ENCODE measurements around the gene RNF187. TPM values are rescaled to one million over a fixed set of nuclear protein-coding genes. Genes with fewer than 3 reads are reported as not detected.
"Not testable (repeated sequence)": the region's sequence is repeated elsewhere in the genome, so short reads cannot be mapped to it uniquely, and the experiment has no call there.

RNF187 gene
- total RNA-seq, 1 experiment from 2014 or later = 137 TPM

DNA sequence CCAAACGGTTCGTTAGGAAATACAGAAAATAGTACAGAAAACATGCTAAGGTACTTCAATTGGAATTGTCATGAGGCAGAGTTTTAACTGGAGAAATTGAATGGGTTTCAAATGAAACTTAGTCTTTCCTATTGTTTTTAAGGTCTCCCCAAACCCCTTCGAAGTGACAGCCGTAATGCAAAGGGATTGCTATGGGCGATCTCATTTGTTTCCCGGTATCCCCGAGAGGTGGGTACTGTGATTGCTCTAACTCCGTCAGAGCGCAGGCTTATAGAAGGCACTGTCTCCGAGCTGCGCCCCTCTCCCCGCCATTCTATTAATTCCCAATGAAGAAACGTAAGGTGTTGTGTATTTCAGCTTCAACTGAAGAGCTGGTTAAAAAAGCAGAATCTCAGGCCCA, 22.0 kb upstream of the RNF187 start:
- no peaks in the 10 kb centered on the region for H3K36me3 ChIP-seq (ENCODE audit: control insufficient read depth in 1 of 2, insufficient read depth in 2 of 2, low read length in 2 of 2)
- H3K4me2 ChIP-seq (ENCODE audit: low read length) = no peak overlapping the region
- H3K27me3 ChIP-seq (ENCODE audit: insufficient read depth, low read length) = peaks cover 6% of the 10 kb centered on the region; the same call in 1 of the 2 replicates
- H3K9me2 ChIP-seq (ENCODE audit: insufficient read depth) = no peaks in the 10 kb centered on the region
- H3K27ac ChIP-seq (ENCODE audit: low read depth, low read length) = no peak overlapping the region
- peaks cover 4 to 6% of the 10 kb centered on the region in 2 experiments; a peak in 2 of 4 replicates for H3K4me1 ChIP-seq (ENCODE audit: control insufficient read depth in 1 of 2, insufficient read depth in 2 of 2, low read length in 2 of 2)
- ChIA-PET RAD21 (ENCODE audit: low non-redundant PET in 1 of 2, low total read pairs in 2 of 2, uncharacterized antibody in 2 of 2, unreplicated experiment in 2 of 2) (no interaction called here), POLR2A (no interaction called here), CTCF (no interaction called here)
- BruUV-seq (replicated peaks) = no TSS peak
- DNase-seq (ENCODE audit: low read depth, low spot score) = no peak
- H3K79me2 ChIP-seq (ENCODE audit: insufficient read depth, low read length) = no peaks in the 10 kb centered on the region
- ATAC-seq = no peak
- H4K20me1 ChIP-seq (ENCODE audit: insufficient read depth) = no peaks in the 10 kb centered on the region
- no peak overlapping the region for H2AFZ ChIP-seq (ENCODE audit: low read depth, low read length, poor library complexity, severe bottlenecking)
- intact Hi-C loops (cut with micrococcal nuclease) = no loop called here
- no peak overlapping the region for H3K9ac ChIP-seq (ENCODE audit: low read length)
- no peak for TF ChIP-seq ZNF274 (IDR thresholded peaks at IDR 0.05; ENCODE audit: low read depth, low read length)
- no peak for TF ChIP-seq EGR1 (IDR thresholded peaks at IDR 0.05; ENCODE audit: low read depth)
- TF ChIP-seq SP1 (IDR thresholded peaks at IDR 0.05; ENCODE audit: low read depth) = no peak
- no peak for TF ChIP-seq YY1 (IDR thresholded peaks at IDR 0.05; ENCODE audit: extremely low read depth, insufficient replicate concordance, low read depth, low read length)
- no peak for TF ChIP-seq FOSL1 (IDR thresholded peaks at IDR 0.05; ENCODE audit: low read depth)
- TF ChIP-seq TCF7L2 (IDR thresholded peaks at IDR 0.05; ENCODE audit: borderline replicate concordance, extremely low read depth, insufficient read depth, insufficient read length) = no peak
- TF ChIP-seq, protein P1, sequence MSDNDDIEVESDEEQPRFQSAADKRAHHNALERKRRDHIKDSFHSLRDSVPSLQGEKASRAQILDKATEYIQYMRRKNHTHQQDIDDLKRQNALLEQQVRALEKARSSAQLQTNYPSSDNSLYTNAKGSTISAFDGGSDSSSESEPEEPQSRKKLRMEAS (IDR thresholded peaks at IDR 0.05) = no peak
- TF ChIP-seq POLR2A (IDR thresholded peaks at IDR 0.05; ENCODE audit: borderline replicate concordance, extremely low read depth, insufficient read depth, insufficient read length) = no peak
- H3K4me3 ChIP-seq (replicated peaks in 1 of 2; ENCODE audit: low read depth in 1 of 2, low read length in 2 of 2) = no peak overlapping the region
- H3K9me3 ChIP-seq (ENCODE audit: control insufficient read depth in 1 of 2, insufficient read depth in 1 of 2, low read depth in 1 of 2, low read length in 2 of 2) = no peaks in the 10 kb centered on the region

DNA sequence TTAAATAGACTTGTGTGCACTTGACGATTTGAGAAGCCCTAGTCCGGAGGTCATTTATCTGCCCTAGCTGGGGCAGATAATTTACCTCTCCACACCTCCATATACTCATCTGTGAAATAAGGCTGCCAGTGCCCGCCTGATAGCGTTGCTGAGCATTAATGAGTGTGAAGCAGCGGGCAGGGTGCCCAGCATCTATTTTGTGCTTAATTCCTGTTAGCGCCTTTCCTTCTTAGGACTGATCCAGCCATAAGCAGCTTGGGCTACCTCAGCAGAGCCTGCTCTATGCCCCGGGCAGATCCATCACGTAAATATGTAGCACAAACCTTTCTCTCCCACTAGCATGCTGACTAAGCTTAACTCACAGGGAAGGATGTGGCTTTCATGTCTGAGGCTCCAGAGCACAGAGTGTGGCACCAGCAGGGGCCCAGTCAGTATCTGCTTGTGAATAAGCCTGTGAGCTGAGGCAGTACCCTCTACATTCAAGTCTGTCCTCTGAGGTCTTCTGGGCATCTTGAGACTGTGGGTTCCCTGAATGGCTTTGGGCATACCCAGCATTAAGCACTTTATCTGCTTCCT, 21.5 kb upstream of the RNF187 start:
- TF ChIP-seq, protein P2, sequence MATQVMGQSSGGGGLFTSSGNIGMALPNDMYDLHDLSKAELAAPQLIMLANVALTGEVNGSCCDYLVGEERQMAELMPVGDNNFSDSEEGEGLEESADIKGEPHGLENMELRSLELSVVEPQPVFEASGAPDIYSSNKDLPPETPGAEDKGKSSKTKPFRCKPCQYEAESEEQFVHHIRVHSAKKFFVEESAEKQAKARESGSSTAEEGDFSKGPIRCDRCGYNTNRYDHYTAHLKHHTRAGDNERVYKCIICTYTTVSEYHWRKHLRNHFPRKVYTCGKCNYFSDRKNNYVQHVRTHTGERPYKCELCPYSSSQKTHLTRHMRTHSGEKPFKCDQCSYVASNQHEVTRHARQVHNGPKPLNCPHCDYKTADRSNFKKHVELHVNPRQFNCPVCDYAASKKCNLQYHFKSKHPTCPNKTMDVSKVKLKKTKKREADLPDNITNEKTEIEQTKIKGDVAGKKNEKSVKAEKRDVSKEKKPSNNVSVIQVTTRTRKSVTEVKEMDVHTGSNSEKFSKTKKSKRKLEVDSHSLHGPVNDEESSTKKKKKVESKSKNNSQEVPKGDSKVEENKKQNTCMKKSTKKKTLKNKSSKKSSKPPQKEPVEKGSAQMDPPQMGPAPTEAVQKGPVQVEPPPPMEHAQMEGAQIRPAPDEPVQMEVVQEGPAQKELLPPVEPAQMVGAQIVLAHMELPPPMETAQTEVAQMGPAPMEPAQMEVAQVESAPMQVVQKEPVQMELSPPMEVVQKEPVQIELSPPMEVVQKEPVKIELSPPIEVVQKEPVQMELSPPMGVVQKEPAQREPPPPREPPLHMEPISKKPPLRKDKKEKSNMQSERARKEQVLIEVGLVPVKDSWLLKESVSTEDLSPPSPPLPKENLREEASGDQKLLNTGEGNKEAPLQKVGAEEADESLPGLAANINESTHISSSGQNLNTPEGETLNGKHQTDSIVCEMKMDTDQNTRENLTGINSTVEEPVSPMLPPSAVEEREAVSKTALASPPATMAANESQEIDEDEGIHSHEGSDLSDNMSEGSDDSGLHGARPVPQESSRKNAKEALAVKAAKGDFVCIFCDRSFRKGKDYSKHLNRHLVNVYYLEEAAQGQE (IDR thresholded peaks at IDR 0.05; ENCODE audit: low read depth) = no peak
- no peak for TF ChIP-seq CEBPB (IDR thresholded peaks at IDR 0.05; ENCODE audit: low read depth)

DNA sequence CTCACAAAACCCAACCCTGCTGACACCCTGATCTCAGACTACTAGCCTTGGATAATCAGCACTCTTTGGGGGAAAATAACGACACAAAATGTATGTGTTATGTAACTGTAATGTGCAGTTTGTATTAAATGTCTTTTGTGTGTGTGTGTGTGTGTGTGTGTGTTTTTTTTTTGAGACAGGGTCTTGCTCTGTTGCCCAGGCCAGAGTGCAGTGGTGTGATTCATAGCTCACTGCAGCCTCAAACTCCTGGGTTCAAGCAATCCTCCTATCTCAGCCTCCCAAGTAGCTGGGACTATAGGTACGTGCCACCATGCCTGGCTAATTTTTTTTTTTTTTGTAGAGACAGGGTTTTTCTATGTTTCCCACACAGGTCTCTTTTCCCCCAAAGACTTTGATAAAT, 19.0 kb upstream of the RNF187 start:
- intact Hi-C loops (cut with micrococcal nuclease) = not testable (repeated sequence)

More for the DNA sequence above, 21.5 kb upstream of the RNF187 start:
- H3K4me2 ChIP-seq (ENCODE audit: low read length) = no peak overlapping the region
- no peaks in the 10 kb centered on the region for H3K9me3 ChIP-seq (ENCODE audit: control insufficient read depth in 1 of 2, insufficient read depth in 1 of 2, low read depth in 1 of 2, low read length in 2 of 2)
- BruUV-seq (replicated peaks) = no TSS peak
- intact Hi-C loops (cut with micrococcal nuclease) = no loop called here
- H4K20me1 ChIP-seq (ENCODE audit: insufficient read depth) = no peaks in the 10 kb centered on the region
- no peak overlapping the region for H3K27ac ChIP-seq (ENCODE audit: low read depth, low read length)
- ATAC-seq (no peak), DNase-seq (ENCODE audit: low read depth, low spot score) (no peak)
- no peaks in the 10 kb centered on the region for H3K9me2 ChIP-seq (ENCODE audit: insufficient read depth)
- no peak overlapping the region for H3K4me3 ChIP-seq (replicated peaks in 1 of 2; ENCODE audit: low read depth in 1 of 2, low read length in 2 of 2)
- peaks cover 4 to 6% of the 10 kb centered on the region in 2 experiments; a peak in 2 of 4 replicates for H3K4me1 ChIP-seq (ENCODE audit: control insufficient read depth in 1 of 2, insufficient read depth in 2 of 2, low read length in 2 of 2)
- H3K79me2 ChIP-seq (ENCODE audit: insufficient read depth, low read length) = no peaks in the 10 kb centered on the region
- ChIA-PET CTCF (no interaction called here), POLR2A (no interaction called here), RAD21 (ENCODE audit: low non-redundant PET in 1 of 2, low total read pairs in 2 of 2, uncharacterized antibody in 2 of 2, unreplicated experiment in 2 of 2) (no interaction called here)
- no peak overlapping the region for H2AFZ ChIP-seq (ENCODE audit: low read depth, low read length, poor library complexity, severe bottlenecking)
- H3K36me3 ChIP-seq (ENCODE audit: control insufficient read depth in 1 of 2, insufficient read depth in 2 of 2, low read length in 2 of 2) = no peaks in the 10 kb centered on the region
- H3K9ac ChIP-seq (ENCODE audit: low read length) = no peak overlapping the region
- peaks cover 6% of the 10 kb centered on the region; the same call in 1 of the 2 replicates for H3K27me3 ChIP-seq (ENCODE audit: insufficient read depth, low read length)

More for the DNA sequence above, 19.0 kb upstream of the RNF187 start:
- BruUV-seq (replicated peaks); H3K4me2 ChIP-seq (ENCODE audit: low read length); H3K9ac ChIP-seq (ENCODE audit: low read length); DNase-seq (ENCODE audit: low read depth, low spot score); H3K27me3 ChIP-seq (ENCODE audit: insufficient read depth, low read length); H4K20me1 ChIP-seq (ENCODE audit: insufficient read depth); RAD21 ChIA-PET (ENCODE audit: low non-redundant PET in 1 of 2, low total read pairs in 2 of 2, uncharacterized antibody in 2 of 2, unreplicated experiment in 2 of 2); ATAC-seq; H3K9me2 ChIP-seq (ENCODE audit: insufficient read depth); H3K79me2 ChIP-seq (ENCODE audit: insufficient read depth, low read length); CTCF ChIA-PET; POLR2A ChIA-PET; H3K4me3 ChIP-seq (replicated peaks in 1 of 2; ENCODE audit: low read depth in 1 of 2, low read length in 2 of 2); H3K9me3 ChIP-seq (ENCODE audit: control insufficient read depth in 1 of 2, insufficient read depth in 1 of 2, low read depth in 1 of 2, low read length in 2 of 2); H3K36me3 ChIP-seq (ENCODE audit: control insufficient read depth in 1 of 2, insufficient read depth in 2 of 2, low read length in 2 of 2); H3K27ac ChIP-seq (ENCODE audit: low read depth, low read length); H2AFZ ChIP-seq (ENCODE audit: low read depth, low read length, poor library complexity, severe bottlenecking): not testable (repeated sequence)
- H3K4me1 ChIP-seq (ENCODE audit: control insufficient read depth in 1 of 2, insufficient read depth in 2 of 2, low read length in 2 of 2) = peaks cover 2 to 15% of the 10 kb centered on the region in 2 experiments; a peak in 3 of 4 replicates

Data from HCT116 (cell line).